Neural progenitor cell (in vitro differentiated cells): Measurements from ENCODE around the gene PPP6C. TPM values are rescaled to one million over a fixed set of nuclear protein-coding genes. Genes with fewer than 3 reads are reported as not detected.
A peak's percentile ranks its signal among the peaks of the same experiment; 100 is the strongest.

Source experiments
- DNase-seq: peaks from one replicate; pipeline ENCODE4 v3.0.0-alpha.2; 2016; ENCODE audit warnings: low spot score
- H2AFZ ChIP-seq: fragments of 200-600 bp; sonication (generic); replicated peaks from 2 replicates; pipeline ENCODE4 v1.6.1; 2016; ENCODE audit warnings: antibody characterized with exemption
- H3F3A ChIP-seq: fragments of 200-600 bp; sonication (generic); 2 replicates; pipeline ENCODE4 v1.6.1; 2016; ENCODE audit warnings: antibody characterized with exemption, low read depth
- H3K27ac ChIP-seq: fragments of 200-600 bp; sonication (generic); 2 replicates; pipeline ENCODE4 v1.5.1; 2016; ENCODE audit warnings: mild to moderate bottlenecking
- H3K27me3 ChIP-seq: fragments of 200-600 bp; sonication (generic); 2 replicates; pipeline ENCODE4 v1.6.1; 2016; ENCODE audit warnings: mild to moderate bottlenecking, moderate library complexity
- H3K36me3 ChIP-seq: fragments of 200-600 bp; sonication (generic); 2 replicates; pipeline ENCODE4 v1.5.1; 2016
- H3K4me1 ChIP-seq: fragments of 200-600 bp; sonication (generic); 2 replicates; pipeline ENCODE4 v1.6.1; 2016; ENCODE audit warnings: mixed run types
- H3K4me2 ChIP-seq: fragments of 200-600 bp; sonication (generic); 2 replicates; pipeline ENCODE4 v1.6.1; 2016
- H3K4me3 ChIP-seq: fragments of 200-600 bp; sonication (generic); 2 replicates; pipeline ENCODE4 v1.5.1; 2016
- H3K79me2 ChIP-seq: fragments of 200-600 bp; sonication (generic); 2 replicates; pipeline ENCODE4 v1.6.1; 2016; ENCODE audit warnings: low read depth
- H3K9ac ChIP-seq: fragments of 200-600 bp; sonication (generic); 2 replicates; pipeline ENCODE4 v1.6.1; 2016
- H3K9me3 ChIP-seq: fragments of 200-600 bp; sonication (generic); 2 replicates; pipeline ENCODE4 v1.5.1; 2016; ENCODE audit warnings: low read depth
- H4K20me1 ChIP-seq: fragments of 200-600 bp; sonication (generic); 2 replicates; pipeline ENCODE4 v1.6.1; 2016; ENCODE audit warnings: low read depth
- H3K27ac Mint-ChIP-seq: 3 replicates; pipeline ENCODE4 v1.8.0; 2021; ENCODE audit warnings: mixed read lengths
- H3K27me3 Mint-ChIP-seq: 2 replicates; pipeline ENCODE4 v1.8.0; 2022; ENCODE audit warnings: low read depth, mild to moderate bottlenecking, inconsistent platforms, moderate library complexity, mixed read lengths; ENCODE audit not compliant: insufficient read depth
- H3K36me3 Mint-ChIP-seq: 3 replicates; pipeline ENCODE4 v1.8.0; 2021; ENCODE audit warnings: mixed read lengths
- H3K4me1 Mint-ChIP-seq: 3 replicates; pipeline ENCODE4 v1.8.0; 2021; ENCODE audit warnings: mixed read lengths
- H3K4me3 Mint-ChIP-seq: 3 replicates; pipeline ENCODE4 v1.8.0; 2021; ENCODE audit warnings: mild to moderate bottlenecking, moderate library complexity, mixed read lengths
- H3K9me3 Mint-ChIP-seq: 3 replicates; pipeline ENCODE4 v1.8.0; 2020; ENCODE audit warnings: mixed read lengths
- EZH2 ChIP-seq: fragments of 200-600 bp; sonication (generic); IDR thresholded peaks from 2 replicates; pipeline ENCODE4 v1.6.1; 2017; ENCODE audit warnings: antibody characterized with exemption, mild to moderate bottlenecking, moderate library complexity
- EZH2phosphoT487 ChIP-seq: fragments of 200-600 bp; sonication (generic); IDR thresholded peaks from 2 replicates; pipeline ENCODE4 v1.6.1; 2017; ENCODE audit warnings: antibody characterized with exemption
- total RNA-seq: library from RNA; depleted of rRNA; stranded (reverse); fragments of >200 nt; gene quantifications from 2 replicates; pipeline ENCODE4 v1.2.3, GENCODE V29; 2015; ENCODE audit warnings: low replicate concordance
- TF ChIP-seq, protein P1 (sequence below): fragments of 200-600 bp; sonication (generic); IDR thresholded peaks from 2 replicates; pipeline ENCODE4 v1.5.1; 2017; ENCODE audit warnings: antibody characterized with exemption, mild to moderate bottlenecking

The PPP6C gene
- total RNA-seq, 1 donor from 2014 or later, result 61.7 TPM

DNA sequence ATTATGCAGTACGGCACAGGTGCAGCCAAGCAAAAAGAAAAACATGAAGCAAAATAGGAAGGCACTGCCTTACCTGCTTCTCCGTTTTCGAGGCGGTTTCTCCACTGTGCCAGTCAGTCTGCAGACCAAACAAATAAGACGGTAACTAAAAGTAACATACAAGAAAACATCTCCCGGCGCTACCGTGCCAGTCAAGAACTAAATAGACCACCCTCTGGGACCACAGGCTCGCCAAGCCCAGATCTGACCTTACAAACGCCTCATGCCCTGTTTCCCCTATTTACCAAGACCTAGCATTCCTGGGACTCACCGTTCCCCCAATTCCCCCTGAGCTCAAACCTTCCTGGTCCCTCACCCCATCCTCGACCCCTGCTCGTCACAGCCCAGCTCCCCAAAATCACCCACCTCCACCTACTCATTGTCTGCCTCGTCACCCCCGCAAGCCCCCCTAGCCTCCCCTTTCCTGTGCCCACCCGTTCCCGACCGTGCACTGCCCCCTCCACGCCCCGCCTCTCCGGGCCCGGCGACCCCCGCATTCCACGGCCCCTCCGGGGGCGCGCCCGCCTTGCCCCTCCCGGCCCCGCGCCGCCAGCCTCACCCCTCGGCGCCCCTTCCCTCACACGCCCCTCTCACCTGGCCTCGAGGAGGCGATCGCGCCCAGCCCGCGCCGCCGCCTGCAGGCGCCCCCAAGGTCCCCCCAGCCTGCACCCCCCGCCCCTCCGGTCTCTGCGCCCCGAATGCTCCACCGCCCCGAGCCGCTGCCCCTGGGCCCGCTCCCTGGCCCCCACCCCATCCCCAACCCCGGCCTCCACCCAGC, 46.8 kb downstream of the PPP6C start:
- Histone ChIP-seq H3K27ac (peak overlapping the region; percentile 85), H3K36me3 (peaks cover 9% of the 10 kb centered on the region), H3K27me3 (no peaks in the 10 kb centered on the region), H3K79me2 (peaks cover 52% of the 10 kb centered on the region), H4K20me1 (peaks cover 24% of the 10 kb centered on the region), H2AFZ (peak overlapping the region; percentile 29), H3K4me2 (peak overlapping the region; percentile 88), H3K9ac (peak overlapping the region; percentile 65), H3K4me3 (peak overlapping the region; percentile 78), H3F3A (peaks cover 13% of the 10 kb centered on the region), H3K9me3 (no peaks in the 10 kb centered on the region), H3K4me1 (peaks cover 4% of the 10 kb centered on the region)
- no peak for TF ChIP-seq EZH2phosphoT487
- TF ChIP-seq, protein P1, sequence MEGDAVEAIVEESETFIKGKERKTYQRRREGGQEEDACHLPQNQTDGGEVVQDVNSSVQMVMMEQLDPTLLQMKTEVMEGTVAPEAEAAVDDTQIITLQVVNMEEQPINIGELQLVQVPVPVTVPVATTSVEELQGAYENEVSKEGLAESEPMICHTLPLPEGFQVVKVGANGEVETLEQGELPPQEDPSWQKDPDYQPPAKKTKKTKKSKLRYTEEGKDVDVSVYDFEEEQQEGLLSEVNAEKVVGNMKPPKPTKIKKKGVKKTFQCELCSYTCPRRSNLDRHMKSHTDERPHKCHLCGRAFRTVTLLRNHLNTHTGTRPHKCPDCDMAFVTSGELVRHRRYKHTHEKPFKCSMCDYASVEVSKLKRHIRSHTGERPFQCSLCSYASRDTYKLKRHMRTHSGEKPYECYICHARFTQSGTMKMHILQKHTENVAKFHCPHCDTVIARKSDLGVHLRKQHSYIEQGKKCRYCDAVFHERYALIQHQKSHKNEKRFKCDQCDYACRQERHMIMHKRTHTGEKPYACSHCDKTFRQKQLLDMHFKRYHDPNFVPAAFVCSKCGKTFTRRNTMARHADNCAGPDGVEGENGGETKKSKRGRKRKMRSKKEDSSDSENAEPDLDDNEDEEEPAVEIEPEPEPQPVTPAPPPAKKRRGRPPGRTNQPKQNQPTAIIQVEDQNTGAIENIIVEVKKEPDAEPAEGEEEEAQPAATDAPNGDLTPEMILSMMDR, result peak; percentile 37
- Mint-ChIP-seq H3K27me3 (peaks cover 4% of the 10 kb centered on the region), H3K27ac (peak overlapping the region; percentile 98), H3K4me3 (peak overlapping the region; percentile 99), H3K9me3 (no peaks in the 10 kb centered on the region), H3K36me3 (peaks cover 4% of the 10 kb centered on the region), H3K4me1 (peaks cover 8% of the 10 kb centered on the region)
- peak; percentile 46 for DNase-seq

- Histone ChIP-seq H3K27ac (no peak overlapping the region), H3K4me3 (no peak overlapping the region), H3K36me3 (peaks cover 9% of the 10 kb centered on the region), H3K4me1 (peaks cover 4% of the 10 kb centered on the region), H3K79me2 (peaks cover 62% of the 10 kb centered on the region), H3K9me3 (no peaks in the 10 kb centered on the region), H3K27me3 (no peaks in the 10 kb centered on the region), H3F3A (peaks cover 7% of the 10 kb centered on the region), H2AFZ (no peak overlapping the region), H3K4me2 (peak overlapping the region; percentile 88), H4K20me1 (peaks cover 24% of the 10 kb centered on the region), H3K9ac (no peak overlapping the region)
- DNase-seq, result no peak
- H3K9me3 Mint-ChIP-seq, result no peaks in the 10 kb centered on the region
- H3K4me3 Mint-ChIP-seq, result peak overlapping the region; percentile 99
- peaks cover 8% of the 10 kb centered on the region for H3K4me1 Mint-ChIP-seq
- peaks cover 4% of the 10 kb centered on the region for H3K36me3 Mint-ChIP-seq
- H3K27ac Mint-ChIP-seq, result no peak overlapping the region
- TF ChIP-seq, protein P1, result no peak
- TF ChIP-seq EZH2, result no peak
- TF ChIP-seq EZH2phosphoT487, result no peak
- H3K27me3 Mint-ChIP-seq, result peaks cover 4% of the 10 kb centered on the region
Observed at GRCh38 chr9:125141751-125142150, 47.9 kb downstream of the PPP6C start.

DNA sequence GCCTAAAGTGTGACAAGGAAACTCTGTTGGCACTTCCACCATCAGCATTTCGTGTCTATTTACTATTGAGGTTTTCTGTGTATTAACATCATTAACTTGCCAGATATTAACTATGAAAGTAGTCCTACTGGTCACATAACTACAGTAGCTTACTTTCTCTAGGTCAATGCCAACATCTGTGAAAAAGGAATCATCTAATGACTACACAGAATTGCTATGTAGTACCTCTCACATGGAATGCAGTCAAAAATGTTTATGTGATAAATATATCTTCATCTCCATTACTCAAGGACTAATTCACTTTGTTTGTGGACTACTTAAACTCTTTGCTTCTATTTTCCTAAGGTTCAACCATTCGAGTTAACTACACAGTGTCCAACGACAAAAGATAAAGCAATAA, 48.4 kb downstream of the PPP6C start:
- H3K4me3 Mint-ChIP-seq, result no peak overlapping the region
- H4K20me1 ChIP-seq, result peaks cover 24% of the 10 kb centered on the region
- no peak overlapping the region for H3K27ac ChIP-seq
- H3K9ac ChIP-seq, result no peak overlapping the region
- peaks cover 2% of the 10 kb centered on the region for H3F3A ChIP-seq
- no peak overlapping the region for H3K4me3 ChIP-seq
- no peak overlapping the region for H3K4me2 ChIP-seq
- peaks cover 9% of the 10 kb centered on the region for H3K36me3 ChIP-seq
- no peak overlapping the region for H3K27ac Mint-ChIP-seq
- peaks cover 4% of the 10 kb centered on the region for H3K27me3 Mint-ChIP-seq
- H3K9me3 Mint-ChIP-seq, result no peaks in the 10 kb centered on the region
- peaks cover 4% of the 10 kb centered on the region for H3K4me1 ChIP-seq
- H2AFZ ChIP-seq, result no peak overlapping the region
- no peak for DNase-seq
- peaks cover 8% of the 10 kb centered on the region for H3K4me1 Mint-ChIP-seq
- H3K9me3 ChIP-seq, result no peaks in the 10 kb centered on the region
- H3K79me2 ChIP-seq, result peaks cover 67% of the 10 kb centered on the region
- peaks cover 4% of the 10 kb centered on the region for H3K36me3 Mint-ChIP-seq
- H3K27me3 ChIP-seq, result no peaks in the 10 kb centered on the region
- no peak for TF ChIP-seq EZH2phosphoT487
- TF ChIP-seq, protein P1, result no peak
- TF ChIP-seq EZH2, result no peak
